BE2C (cell line): ENCODE results near the gene SMIM10. TPM values are rescaled to one million over a fixed set of nuclear protein-coding genes. Genes with fewer than 3 reads are reported as not detected.
"Not testable (repeated sequence)": the region's sequence is repeated elsewhere in the genome, so short reads cannot be mapped to it uniquely, and the experiment has no call there.

Experiments used
- DNase-seq: peaks from one replicate; pipeline ENCODE4 v3.0.0-alpha.2; 2020
- H3K27me3 ChIP-seq: fragments of 250-450 bp; sonication (Bioruptor Pico); 2 replicates; pipeline ENCODE4 v1.5.1; 2020; ENCODE audit warnings: mild to moderate bottlenecking
- H3K36me3 ChIP-seq: fragments of 250-450 bp; sonication (Bioruptor Pico); 2 replicates; pipeline ENCODE4 v1.5.1; 2020; ENCODE audit warnings: mild to moderate bottlenecking
- H3K4me1 ChIP-seq: fragments of 250-450 bp; sonication (Bioruptor Pico); 2 replicates; pipeline ENCODE4 v1.5.1; 2020
- H3K4me3 ChIP-seq: 2 replicates; pipeline ENCODE4 v1.5.1; 2011; ENCODE audit warnings: low read depth, low read length
- H3K9me3 ChIP-seq: fragments of 250-450 bp; sonication (Bioruptor Pico); 2 replicates; pipeline ENCODE4 v1.5.1; 2020
- polyA plus RNA-seq: library from polyadenylated mRNA; unstranded; fragments of >200 nt; gene quantifications from one replicate; pipeline ENCODE4 v1.2.1, GENCODE V29; 2012; ENCODE audit warnings: low read depth, missing spikeins; ENCODE audit not compliant: insufficient read length, insufficient read depth
- TF ChIP-seq, protein P1 (sequence below): IDR thresholded peaks from 2 replicates; pipeline ENCODE4 v1.5.1; 2012; ENCODE audit warnings: mild to moderate bottlenecking, low read depth, low read length

SMIM10 gene
- 5.6 TPM for polyA plus RNA-seq

DNA sequence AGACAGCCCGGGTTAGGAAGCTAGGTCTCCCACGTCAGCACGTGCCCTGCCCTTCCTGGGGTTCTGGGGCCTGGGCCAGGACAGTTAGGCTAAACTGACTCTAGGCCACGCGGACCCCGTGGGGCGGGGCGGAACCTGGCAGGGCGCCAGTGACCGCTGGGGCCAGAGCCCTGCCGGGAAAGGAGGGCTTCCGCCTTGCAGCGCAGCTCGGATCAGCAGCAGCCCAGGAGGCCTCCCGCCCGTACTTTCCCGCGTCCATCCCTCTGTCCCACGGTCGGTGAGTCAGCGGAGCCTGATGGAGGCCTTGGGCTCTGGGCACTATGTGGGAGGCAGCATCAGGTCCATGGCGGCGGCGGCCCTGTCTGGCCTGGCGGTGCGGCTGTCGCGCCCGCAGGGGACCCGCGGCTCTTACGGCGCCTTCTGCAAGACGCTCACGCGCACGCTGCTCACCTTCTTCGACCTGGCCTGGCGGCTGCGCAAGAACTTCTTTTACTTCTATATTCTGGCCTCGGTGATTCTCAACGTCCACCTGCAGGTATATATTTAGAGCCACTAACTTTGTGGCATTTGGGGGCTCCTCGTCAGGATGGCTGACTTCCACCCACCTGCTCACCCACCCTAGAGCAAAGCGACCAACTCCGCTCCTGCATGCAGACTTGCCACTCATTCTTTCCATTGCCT lies at the start of gene SMIM10:
SMIM10 (plus strand) TSS at position 191 of the 681 bp plus-strand sequence; CDS start at position 296, 105 bp downstream.
- DNase-seq: peak; percentile 67
- TF ChIP-seq, protein P1, sequence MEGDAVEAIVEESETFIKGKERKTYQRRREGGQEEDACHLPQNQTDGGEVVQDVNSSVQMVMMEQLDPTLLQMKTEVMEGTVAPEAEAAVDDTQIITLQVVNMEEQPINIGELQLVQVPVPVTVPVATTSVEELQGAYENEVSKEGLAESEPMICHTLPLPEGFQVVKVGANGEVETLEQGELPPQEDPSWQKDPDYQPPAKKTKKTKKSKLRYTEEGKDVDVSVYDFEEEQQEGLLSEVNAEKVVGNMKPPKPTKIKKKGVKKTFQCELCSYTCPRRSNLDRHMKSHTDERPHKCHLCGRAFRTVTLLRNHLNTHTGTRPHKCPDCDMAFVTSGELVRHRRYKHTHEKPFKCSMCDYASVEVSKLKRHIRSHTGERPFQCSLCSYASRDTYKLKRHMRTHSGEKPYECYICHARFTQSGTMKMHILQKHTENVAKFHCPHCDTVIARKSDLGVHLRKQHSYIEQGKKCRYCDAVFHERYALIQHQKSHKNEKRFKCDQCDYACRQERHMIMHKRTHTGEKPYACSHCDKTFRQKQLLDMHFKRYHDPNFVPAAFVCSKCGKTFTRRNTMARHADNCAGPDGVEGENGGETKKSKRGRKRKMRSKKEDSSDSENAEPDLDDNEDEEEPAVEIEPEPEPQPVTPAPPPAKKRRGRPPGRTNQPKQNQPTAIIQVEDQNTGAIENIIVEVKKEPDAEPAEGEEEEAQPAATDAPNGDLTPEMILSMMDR: no peak
- H3K9me3 ChIP-seq: no peaks in the 10 kb centered on the region
- H3K4me3 ChIP-seq: peak within 1 kb of the TSS; percentile 64
- no peaks in the 10 kb centered on the region for H3K36me3 ChIP-seq
- H3K27me3 ChIP-seq: no peaks in the 10 kb centered on the region
- H3K4me1 ChIP-seq: no peaks in the 10 kb centered on the region

DNA sequence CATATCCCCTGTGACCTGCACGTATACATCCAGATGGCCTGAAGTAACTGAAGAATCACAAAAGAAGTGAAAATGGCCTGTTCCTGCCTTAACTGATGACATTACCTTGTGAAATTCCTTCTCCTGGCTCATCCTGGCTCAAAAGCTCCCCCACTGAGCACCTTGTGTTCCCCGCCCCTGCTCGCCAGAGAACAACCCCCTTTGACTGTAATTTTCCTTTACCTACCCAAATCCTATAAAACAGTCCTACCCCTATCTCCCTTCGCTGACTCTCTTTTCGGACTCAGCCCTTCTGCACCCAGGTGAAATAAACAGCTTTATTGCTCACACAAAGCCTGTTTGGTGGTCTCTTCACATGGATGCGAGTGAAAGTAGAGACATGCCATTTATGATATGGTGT lies 44.4 kb upstream of the SMIM10 start:
- not testable (repeated sequence) for DNase-seq, H3K27me3 ChIP-seq, H3K36me3 ChIP-seq, H3K4me1 ChIP-seq, H3K4me3 ChIP-seq, H3K9me3 ChIP-seq

DNA sequence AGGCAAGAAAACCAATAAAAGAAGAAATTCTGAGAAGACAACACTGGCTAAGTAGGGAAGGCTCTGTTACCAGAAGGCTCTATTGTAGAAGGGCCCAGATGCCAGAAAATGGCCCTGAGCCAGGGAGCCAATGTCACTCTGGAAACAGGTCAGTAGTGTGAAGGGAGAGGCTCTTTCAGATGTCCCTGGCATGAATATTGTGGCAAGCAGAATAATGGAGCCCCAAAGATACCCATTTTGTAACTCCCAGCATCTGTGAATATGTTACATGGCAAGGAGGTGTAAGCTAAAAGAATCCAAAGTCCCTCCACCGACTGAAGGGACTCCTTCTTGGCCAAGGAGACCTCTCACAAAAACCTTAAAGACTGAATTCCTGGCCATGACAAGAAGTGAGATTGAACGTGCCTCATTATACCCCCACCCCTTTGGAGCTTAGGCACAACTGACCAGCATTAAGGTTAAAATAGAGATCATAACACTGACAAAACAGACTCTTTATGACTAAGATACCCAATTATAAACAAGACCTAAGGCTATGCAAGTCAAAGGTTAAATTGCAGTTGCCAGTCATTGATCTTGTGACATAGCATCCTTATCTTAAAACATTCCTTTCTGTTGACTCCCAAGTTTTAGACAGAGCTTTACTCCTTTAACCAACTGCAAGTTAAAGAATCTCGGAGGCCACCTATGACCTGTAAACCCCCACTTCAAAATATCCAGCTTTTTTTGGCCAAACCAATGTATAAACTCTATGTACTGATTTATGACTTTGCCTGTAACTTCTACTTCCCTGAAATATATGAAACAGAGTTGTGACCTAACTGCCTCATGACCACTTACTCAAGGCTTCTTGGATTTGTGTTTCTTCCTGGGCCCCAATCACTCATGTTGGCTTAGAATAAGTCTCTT lies 42.2 kb upstream of the SMIM10 start:
- TF ChIP-seq, protein P1: no peak
- no peak for DNase-seq
- no peaks in the 10 kb centered on the region for H3K36me3 ChIP-seq
- no peak overlapping the region for H3K4me3 ChIP-seq
- no peaks in the 10 kb centered on the region for H3K27me3 ChIP-seq
- no peaks in the 10 kb centered on the region for H3K4me1 ChIP-seq
- no peaks in the 10 kb centered on the region for H3K9me3 ChIP-seq

DNA sequence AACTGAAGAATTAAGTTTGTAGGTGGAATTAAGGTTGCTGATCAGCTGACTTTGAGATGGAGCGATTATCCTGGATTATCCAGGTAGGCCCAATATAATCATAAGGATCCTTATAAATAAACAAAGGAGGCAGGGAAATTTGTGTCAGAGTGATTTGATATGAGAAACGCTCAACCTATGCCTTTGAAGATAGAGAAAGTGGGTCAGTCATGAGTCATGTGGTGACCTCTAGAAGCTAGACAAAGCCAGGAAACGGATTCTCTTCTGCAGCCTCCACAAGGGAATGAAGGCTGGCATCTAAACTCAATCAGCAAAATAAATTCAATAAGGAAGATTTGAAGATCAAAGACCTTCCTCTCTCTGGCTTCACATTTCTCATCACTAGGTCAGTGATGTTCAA lies 41.5 kb upstream of the SMIM10 start:
- TF ChIP-seq, protein P1: no peak
- no peaks in the 10 kb centered on the region for H3K4me1 ChIP-seq
- no peaks in the 10 kb centered on the region for H3K27me3 ChIP-seq
- no peaks in the 10 kb centered on the region for H3K36me3 ChIP-seq
- no peak overlapping the region for H3K4me3 ChIP-seq
- H3K9me3 ChIP-seq: no peaks in the 10 kb centered on the region
- DNase-seq: no peak

DNA sequence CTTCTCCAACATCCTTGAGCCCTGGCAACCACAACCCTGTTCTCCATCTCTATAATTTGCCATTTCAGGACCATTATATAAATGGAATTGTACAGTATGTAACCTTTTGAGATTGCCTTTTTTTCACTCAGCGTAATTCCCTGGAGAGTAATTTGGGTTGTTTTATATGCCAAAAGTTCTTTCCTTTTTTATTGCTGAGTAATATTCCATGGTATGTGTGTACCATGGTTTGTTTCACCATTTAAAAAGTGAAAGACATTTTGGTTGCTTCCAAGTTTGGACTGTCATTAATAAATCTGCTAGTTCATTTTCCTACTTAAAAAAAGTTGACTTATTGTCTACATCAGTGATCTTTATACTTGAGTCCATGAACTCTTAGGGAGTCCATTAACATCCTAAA lies 33.0 kb upstream of the SMIM10 start:
- Histone ChIP-seq H3K9me3 (no peaks in the 10 kb centered on the region), H3K4me3 (no peak overlapping the region), H3K36me3 (no peaks in the 10 kb centered on the region), H3K4me1 (no peaks in the 10 kb centered on the region), H3K27me3 (peaks cover 5% of the 10 kb centered on the region; the same call in 1 of the 2 replicates)
- no peak for DNase-seq
- TF ChIP-seq, protein P1: no peak

GRCh38 chrX:134960366-134960765 lies 30.4 kb upstream of the SMIM10 start:
- DNase-seq, H3K4me1 ChIP-seq, H3K27me3 ChIP-seq, H3K36me3 ChIP-seq, H3K9me3 ChIP-seq, H3K4me3 ChIP-seq: not testable (repeated sequence)

- no peaks in the 10 kb centered on the region for H3K9me3 ChIP-seq
- DNase-seq: no peak
- no peak overlapping the region for H3K4me3 ChIP-seq
- no peaks in the 10 kb centered on the region for H3K36me3 ChIP-seq
- H3K27me3 ChIP-seq: peaks cover 5% of the 10 kb centered on the region; the same call in 1 of the 2 replicates
- TF ChIP-seq, protein P1: no peak
- no peaks in the 10 kb centered on the region for H3K4me1 ChIP-seq
Observed at GRCh38 chrX:134963041-134963440, 27.8 kb upstream of the SMIM10 start.
